ENCODE measurements around the gene RABGAP1L. TPM values are rescaled to one million over a fixed set of nuclear protein-coding genes. Genes with fewer than 3 reads are reported as not detected.

The RABGAP1L gene
- total and polyA plus RNA-seq, 2 of the 8 experiments (the other 6 are each of a cell fraction or from before 2014, with no cell fraction given), result 33.3 to 156 TPM

DNA sequence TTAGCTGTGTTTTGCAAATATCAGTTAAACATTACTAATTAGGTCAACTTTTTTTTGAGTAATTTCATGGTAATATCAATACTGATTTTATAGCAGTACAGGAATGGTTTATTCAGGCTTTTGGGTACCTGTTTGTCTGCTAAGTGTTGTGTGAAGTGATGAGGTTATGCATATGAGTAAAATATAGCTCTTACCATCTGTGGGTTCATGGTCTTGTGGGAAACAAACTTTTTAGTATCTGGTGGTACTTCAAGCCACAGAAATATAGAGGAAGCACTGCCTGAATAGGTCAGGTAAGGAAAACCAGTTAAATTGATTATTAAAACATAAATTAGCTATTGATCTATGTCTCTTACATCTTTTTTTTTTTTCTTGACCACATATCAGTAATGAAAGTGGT, 113.9 kb downstream of the RABGAP1L start:
- no peak overlapping the region for H4K91ac ChIP-seq (replicated peaks; ENCODE audit: insufficient read length, low read length)
- H2BK12ac ChIP-seq (ENCODE audit: low read depth, low read length), result no peak overlapping the region
- H3K23ac ChIP-seq (ENCODE audit: insufficient read length), result no peak overlapping the region
- H3K23me2 ChIP-seq (ENCODE audit: low read depth, low read length), result no peaks in the 10 kb centered on the region
- H3K27ac ChIP-seq (ENCODE audit: low read depth, low read length), result no peak overlapping the region
- H2BK120ac ChIP-seq (replicated peaks; ENCODE audit: low read depth, low read length), result no peak overlapping the region
- no peak overlapping the region for H3K9ac ChIP-seq (replicated peaks in 1 of 4; ENCODE audit: extremely low read depth in 1 of 4, low read depth in 3 of 4, low read length in 3 of 4)
- H4K20me1 ChIP-seq (replicated peaks in 1 of 2; ENCODE audit: control insufficient read depth in 1 of 2, insufficient read depth in 2 of 2, low read length in 2 of 2), result no peaks in the 10 kb centered on the region
- H3K4me3 ChIP-seq (ENCODE audit: extremely low read depth in 1 of 4, insufficient read depth in 2 of 4, low read depth in 3 of 4, low read length in 4 of 4), result no peak overlapping the region
- no peak overlapping the region for H2BK15ac ChIP-seq (ENCODE audit: low read length)
- H3K36me3 ChIP-seq (ENCODE audit: control insufficient read depth in 2 of 4, insufficient read depth in 4 of 4, low read length in 3 of 4), result no peaks in the 10 kb centered on the region
- H2AFZ ChIP-seq (ENCODE audit: low read length), result no peak overlapping the region
- H4K8ac ChIP-seq (ENCODE audit: extremely low read depth, insufficient read depth, low read length), result no peak overlapping the region
- no peak overlapping the region for H3K14ac ChIP-seq (ENCODE audit: insufficient read length)
- DNase-seq (ENCODE audit: low read depth in 1 of 2, low spot score in 2 of 2), result no peak
- H3K79me2 ChIP-seq (ENCODE audit: control insufficient read depth in 1 of 2, insufficient read depth in 2 of 2, low read length in 2 of 2), result no peaks in the 10 kb centered on the region
- no peaks in the 10 kb centered on the region for H3K79me1 ChIP-seq (ENCODE audit: low read depth, low read length)
- ChIA-PET POLR2A (ENCODE audit: partially characterized antibody) (no interaction called here), CTCF (ENCODE audit: partially characterized antibody) (interaction anchor here (1.2 to 3.4 kb wide), 2 partner anchors 11 to 14 kb away, joined by 3 to 18 read pairs; no protein-coding TSS in a partner anchor)
- no peak overlapping the region for H4K5ac ChIP-seq (ENCODE audit: insufficient read length, low read depth, low read length)
- no peak overlapping the region for H2AK5ac ChIP-seq (ENCODE audit: low read depth, low read length)
- FAIRE-seq, result no peak
- no peaks in the 10 kb centered on the region for H3K9me3 ChIP-seq (ENCODE audit: insufficient read depth in 2 of 2, low read depth in 1 of 2, low read length in 1 of 2)
- H3K27me3 ChIP-seq (replicated peaks in 1 of 4; ENCODE audit: control insufficient read depth in 3 of 4, extremely low read depth in 1 of 4, insufficient read depth in 3 of 4, low read length in 3 of 4), result no peaks in the 10 kb centered on the region
- no peak for TF ChIP-seq CHD2 (IDR thresholded peaks at IDR 0.05; ENCODE audit: low read length)
- no peak for TF ChIP-seq MAFK (IDR thresholded peaks at IDR 0.05; ENCODE audit: low read depth, low read length)
- TF ChIP-seq, protein P1, sequence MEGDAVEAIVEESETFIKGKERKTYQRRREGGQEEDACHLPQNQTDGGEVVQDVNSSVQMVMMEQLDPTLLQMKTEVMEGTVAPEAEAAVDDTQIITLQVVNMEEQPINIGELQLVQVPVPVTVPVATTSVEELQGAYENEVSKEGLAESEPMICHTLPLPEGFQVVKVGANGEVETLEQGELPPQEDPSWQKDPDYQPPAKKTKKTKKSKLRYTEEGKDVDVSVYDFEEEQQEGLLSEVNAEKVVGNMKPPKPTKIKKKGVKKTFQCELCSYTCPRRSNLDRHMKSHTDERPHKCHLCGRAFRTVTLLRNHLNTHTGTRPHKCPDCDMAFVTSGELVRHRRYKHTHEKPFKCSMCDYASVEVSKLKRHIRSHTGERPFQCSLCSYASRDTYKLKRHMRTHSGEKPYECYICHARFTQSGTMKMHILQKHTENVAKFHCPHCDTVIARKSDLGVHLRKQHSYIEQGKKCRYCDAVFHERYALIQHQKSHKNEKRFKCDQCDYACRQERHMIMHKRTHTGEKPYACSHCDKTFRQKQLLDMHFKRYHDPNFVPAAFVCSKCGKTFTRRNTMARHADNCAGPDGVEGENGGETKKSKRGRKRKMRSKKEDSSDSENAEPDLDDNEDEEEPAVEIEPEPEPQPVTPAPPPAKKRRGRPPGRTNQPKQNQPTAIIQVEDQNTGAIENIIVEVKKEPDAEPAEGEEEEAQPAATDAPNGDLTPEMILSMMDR (IDR thresholded peaks at IDR 0.05; ENCODE audit: control extremely low read depth in 1 of 3, insufficient read depth in 1 of 3, low read depth in 1 of 3, low read length in 3 of 3), result no peak
- no peak for TF ChIP-seq BRCA1 (IDR thresholded peaks at IDR 0.05; ENCODE audit: low read depth, low read length)
- TF ChIP-seq POLR2A (IDR thresholded peaks at IDR 0.05; ENCODE audit: control extremely low read depth in 1 of 2, low read depth in 2 of 2, low read length in 2 of 2), result no peak
- TF ChIP-seq POLR2AphosphoS5 (IDR thresholded peaks at IDR 0.05; ENCODE audit: low read depth, low read length), result no peak
- TF ChIP-seq, protein P2, sequence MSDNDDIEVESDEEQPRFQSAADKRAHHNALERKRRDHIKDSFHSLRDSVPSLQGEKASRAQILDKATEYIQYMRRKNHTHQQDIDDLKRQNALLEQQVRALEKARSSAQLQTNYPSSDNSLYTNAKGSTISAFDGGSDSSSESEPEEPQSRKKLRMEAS (IDR thresholded peaks at IDR 0.05), result no peak
- H3K4me2 ChIP-seq (ENCODE audit: insufficient read depth in 1 of 2, low read depth in 2 of 2, low read length in 2 of 2), result no peak overlapping the region
- H3K56ac ChIP-seq (replicated peaks; ENCODE audit: insufficient read length, low read depth, low read length), result no peak overlapping the region
- no peak overlapping the region for H3K4ac ChIP-seq (replicated peaks; ENCODE audit: insufficient read length, low read depth, low read length)
- no peak overlapping the region for H2BK5ac ChIP-seq (ENCODE audit: low read depth, low read length)
- no peaks in the 10 kb centered on the region for H3K4me1 ChIP-seq (replicated peaks in 1 of 4; ENCODE audit: control insufficient read depth in 3 of 4, insufficient read depth in 4 of 4, low read length in 3 of 4)
- no peak overlapping the region for H3K18ac ChIP-seq (ENCODE audit: extremely low read depth, low read length)
- H2BK20ac ChIP-seq (ENCODE audit: low read length), result no peak overlapping the region

Measured in H1 (cell line).